ENCODE data around the gene GATAD2A.

The GATAD2A gene

DNA sequence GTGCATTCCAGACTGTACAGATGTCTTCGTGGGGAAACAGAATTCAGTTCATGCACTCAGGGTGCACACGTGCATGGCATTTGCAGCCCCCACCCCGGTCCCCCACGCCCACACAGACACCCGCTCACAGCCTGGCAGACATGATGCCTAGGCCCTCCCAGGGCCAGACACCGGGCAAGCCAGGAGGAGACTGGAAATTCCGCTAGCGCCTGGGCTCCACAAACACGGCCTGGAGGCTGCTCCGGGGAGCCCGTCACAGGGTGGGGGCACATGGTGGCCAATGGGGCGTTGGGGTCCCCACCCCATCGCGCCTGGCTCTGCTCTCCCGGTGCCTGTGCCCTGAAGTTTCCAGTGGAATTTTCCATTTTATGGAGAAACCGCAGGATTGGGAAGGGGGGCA, 136.1 kb downstream of the GATAD2A start:
- no peak overlapping the region for H3K4me3 ChIP-seq (ENCODE audit: low read depth, low read length)
- H3K27me3 ChIP-seq (replicated peaks), result peaks cover 15% of the 10 kb centered on the region
- TF ChIP-seq, protein P1, sequence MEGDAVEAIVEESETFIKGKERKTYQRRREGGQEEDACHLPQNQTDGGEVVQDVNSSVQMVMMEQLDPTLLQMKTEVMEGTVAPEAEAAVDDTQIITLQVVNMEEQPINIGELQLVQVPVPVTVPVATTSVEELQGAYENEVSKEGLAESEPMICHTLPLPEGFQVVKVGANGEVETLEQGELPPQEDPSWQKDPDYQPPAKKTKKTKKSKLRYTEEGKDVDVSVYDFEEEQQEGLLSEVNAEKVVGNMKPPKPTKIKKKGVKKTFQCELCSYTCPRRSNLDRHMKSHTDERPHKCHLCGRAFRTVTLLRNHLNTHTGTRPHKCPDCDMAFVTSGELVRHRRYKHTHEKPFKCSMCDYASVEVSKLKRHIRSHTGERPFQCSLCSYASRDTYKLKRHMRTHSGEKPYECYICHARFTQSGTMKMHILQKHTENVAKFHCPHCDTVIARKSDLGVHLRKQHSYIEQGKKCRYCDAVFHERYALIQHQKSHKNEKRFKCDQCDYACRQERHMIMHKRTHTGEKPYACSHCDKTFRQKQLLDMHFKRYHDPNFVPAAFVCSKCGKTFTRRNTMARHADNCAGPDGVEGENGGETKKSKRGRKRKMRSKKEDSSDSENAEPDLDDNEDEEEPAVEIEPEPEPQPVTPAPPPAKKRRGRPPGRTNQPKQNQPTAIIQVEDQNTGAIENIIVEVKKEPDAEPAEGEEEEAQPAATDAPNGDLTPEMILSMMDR (IDR thresholded peaks at IDR 0.05; ENCODE audit: low read depth, low read length, missing control alignments), result no peak
- no peak overlapping the region for H3K27ac ChIP-seq
- in situ Hi-C loops (cut with HindIII; ENCODE audit: low pct_ligation_motif_present, low sequenced_read_pairs), result no loop called here
- no peaks in the 10 kb centered on the region for H3K36me3 ChIP-seq (replicated peaks)
- DNase-seq, result no peak

DNA sequence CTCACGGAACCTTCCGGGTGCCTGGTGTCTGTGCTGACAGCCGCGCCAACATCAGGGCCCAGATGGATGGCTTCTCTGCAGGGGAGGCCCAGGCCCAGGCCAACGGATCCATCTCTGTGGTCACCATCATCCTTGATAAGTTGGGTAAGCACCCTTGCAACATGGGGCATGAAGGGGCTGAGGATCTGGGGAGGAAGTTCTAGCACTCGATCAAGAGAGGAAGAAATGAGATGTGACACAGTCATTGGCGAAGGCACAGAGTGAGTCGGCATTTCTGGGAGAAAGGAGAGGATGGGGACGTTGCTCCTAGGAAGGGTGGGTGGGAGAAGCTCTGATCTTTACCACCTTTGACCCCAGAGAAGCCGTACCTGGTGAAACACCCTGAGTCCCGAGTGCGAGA, 137.0 kb downstream of the GATAD2A start:
- no peak for DNase-seq
- no peak overlapping the region for H3K4me3 ChIP-seq (ENCODE audit: low read depth, low read length)
- TF ChIP-seq, protein P1 (IDR thresholded peaks at IDR 0.05; ENCODE audit: low read depth, low read length, missing control alignments), result no peak
- H3K36me3 ChIP-seq (replicated peaks), result no peaks in the 10 kb centered on the region
- H3K27me3 ChIP-seq (replicated peaks), result peaks cover 15% of the 10 kb centered on the region
- H3K27ac ChIP-seq, result no peak overlapping the region
- in situ Hi-C loops (cut with HindIII; ENCODE audit: low pct_ligation_motif_present, low sequenced_read_pairs), result no loop called here

DNA sequence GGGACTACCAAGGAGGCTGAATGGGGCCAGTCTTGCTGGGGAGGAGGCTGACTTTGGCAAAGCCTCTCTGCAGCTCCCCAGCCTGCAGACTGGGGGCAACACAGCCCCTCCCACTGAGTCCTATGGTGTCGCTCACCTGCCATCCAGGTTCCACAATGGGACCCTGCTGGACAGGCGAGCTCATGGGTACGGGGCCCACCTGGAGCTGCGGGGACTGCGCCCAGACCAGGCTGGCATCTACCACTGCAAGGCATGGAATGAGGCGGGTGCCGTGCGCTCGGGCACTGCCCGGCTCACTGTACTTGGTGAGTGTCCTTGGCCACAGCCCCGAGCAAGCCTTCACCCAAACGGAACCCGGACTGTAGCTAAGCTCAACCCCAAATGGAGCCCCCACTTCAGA, 137.6 kb downstream of the GATAD2A start:
- DNase-seq, result no peak
- no peak overlapping the region for H3K4me3 ChIP-seq (ENCODE audit: low read depth, low read length)
- in situ Hi-C loops (cut with HindIII; ENCODE audit: low pct_ligation_motif_present, low sequenced_read_pairs), result no loop called here
- no peak overlapping the region for H3K27ac ChIP-seq
- H3K27me3 ChIP-seq (replicated peaks), result peaks cover 12% of the 10 kb centered on the region
- TF ChIP-seq, protein P1 (IDR thresholded peaks at IDR 0.05; ENCODE audit: low read depth, low read length, missing control alignments), result no peak
- H3K36me3 ChIP-seq (replicated peaks), result no peaks in the 10 kb centered on the region

DNA sequence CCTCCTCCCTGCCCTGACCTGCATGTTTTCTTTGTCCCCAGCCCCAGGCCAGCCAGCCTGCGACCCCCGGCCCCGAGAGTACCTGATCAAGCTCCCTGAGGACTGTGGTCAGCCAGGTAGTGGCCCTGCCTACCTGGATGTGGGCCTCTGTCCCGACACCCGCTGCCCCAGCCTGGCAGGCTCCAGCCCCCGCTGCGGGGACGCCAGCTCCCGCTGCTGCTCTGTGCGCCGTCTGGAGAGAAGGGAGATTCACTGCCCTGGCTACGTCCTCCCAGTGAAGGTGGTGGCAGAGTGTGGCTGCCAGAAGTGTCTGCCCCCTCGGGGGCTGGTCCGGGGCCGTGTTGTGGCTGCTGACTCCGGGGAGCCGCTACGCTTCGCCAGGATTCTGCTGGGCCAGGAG, 138.2 kb downstream of the GATAD2A start:
- TF ChIP-seq, protein P1 (IDR thresholded peaks at IDR 0.05; ENCODE audit: low read depth, low read length, missing control alignments), result no peak
- in situ Hi-C loops (cut with HindIII; ENCODE audit: low pct_ligation_motif_present, low sequenced_read_pairs), result no loop called here
- no peak for DNase-seq
- peaks cover 12% of the 10 kb centered on the region for H3K27me3 ChIP-seq (replicated peaks)
- no peaks in the 10 kb centered on the region for H3K36me3 ChIP-seq (replicated peaks)
- H3K4me3 ChIP-seq (ENCODE audit: low read depth, low read length), result no peak overlapping the region
- H3K27ac ChIP-seq, result no peak overlapping the region

DNA sequence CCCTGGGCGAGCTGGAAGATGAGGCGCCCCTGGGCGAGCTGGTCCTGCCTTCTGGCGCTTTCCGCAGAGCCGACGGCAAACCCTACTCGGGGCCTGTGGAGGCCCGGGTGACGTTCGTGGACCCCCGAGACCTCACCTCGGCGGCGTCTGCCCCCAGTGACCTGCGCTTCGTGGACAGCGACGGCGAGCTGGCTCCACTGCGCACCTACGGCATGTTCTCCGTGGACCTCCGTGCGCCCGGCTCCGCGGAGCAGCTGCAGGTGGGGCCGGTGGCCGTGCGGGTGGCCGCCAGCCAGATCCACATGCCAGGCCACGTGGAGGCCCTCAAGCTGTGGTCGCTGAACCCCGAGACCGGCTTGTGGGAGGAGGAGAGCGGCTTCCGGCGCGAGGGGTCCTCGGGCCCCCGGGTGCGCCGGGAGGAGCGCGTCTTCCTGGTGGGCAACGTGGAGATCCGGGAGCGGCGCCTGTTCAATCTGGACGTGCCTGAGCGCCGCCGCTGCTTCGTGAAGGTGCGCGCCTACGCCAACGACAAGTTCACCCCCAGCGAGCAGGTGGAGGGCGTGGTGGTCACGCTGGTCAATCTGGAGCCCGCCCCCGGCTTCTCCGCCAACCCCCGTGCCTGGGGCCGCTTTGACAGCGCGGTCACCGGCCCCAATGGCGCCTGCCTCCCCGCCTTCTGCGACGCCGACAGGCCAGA, 138.9 kb downstream of the GATAD2A start:
- no peaks in the 10 kb centered on the region for H3K36me3 ChIP-seq (replicated peaks)
- H3K27ac ChIP-seq, result no peak overlapping the region
- H3K4me3 ChIP-seq (ENCODE audit: low read depth, low read length), result no peak overlapping the region
- H3K27me3 ChIP-seq (replicated peaks), result peaks cover 7% of the 10 kb centered on the region
- DNase-seq, result no peak
- TF ChIP-seq, protein P1 (IDR thresholded peaks at IDR 0.05; ENCODE audit: low read depth, low read length, missing control alignments), result no peak
- in situ Hi-C loops (cut with HindIII; ENCODE audit: low pct_ligation_motif_present, low sequenced_read_pairs), result no loop called here

Measured in brain microvascular endothelial cell (primary cell).